Parathyroid adenoma (tissue), 2 donors: ENCODE measurements around the gene PCIF1.

Experiments
- H2AFZ ChIP-seq: fragments of 300-600 bp; sonication (generic); one replicate; pipeline ENCODE4 v1.7.0; 2017; ENCODE audit warnings: antibody characterized with exemption, mild to moderate bottlenecking
- H3K27ac ChIP-seq: fragments of 300-600 bp; sonication (generic); one replicate; pipeline ENCODE4 v1.7.0; 2017
- H3K27me3 ChIP-seq: fragments of 300-600 bp; sonication (generic); one replicate; pipeline ENCODE4 v1.7.0; 2017; ENCODE audit warnings: low read length; ENCODE audit not compliant: control insufficient read depth, insufficient read depth
- H3K36me3 ChIP-seq: fragments of 300-600 bp; sonication (generic); one replicate; pipeline ENCODE4 v1.7.0; 2017; ENCODE audit warnings: low read length; ENCODE audit not compliant: control insufficient read depth, insufficient read depth
- H3K4me1 ChIP-seq: fragments of 300-600 bp; sonication (generic); one replicate; pipeline ENCODE4 v1.7.0; 2017; ENCODE audit warnings: control low read depth
- H3K4me2 ChIP-seq: fragments of 300-600 bp; sonication (generic); one replicate; pipeline ENCODE4 v1.7.0; 2017; ENCODE audit warnings: low read length
- H3K4me3 ChIP-seq: fragments of 300-600 bp; sonication (generic); one replicate; pipeline ENCODE4 v1.7.0; 2017; ENCODE audit warnings: low read depth, low read length
- H3K79me2 ChIP-seq: fragments of 300-600 bp; sonication (generic); one replicate; pipeline ENCODE4 v1.7.0; 2017; ENCODE audit warnings: control low read depth
- H3K9ac ChIP-seq: fragments of 300-600 bp; sonication (generic); one replicate; pipeline ENCODE4 v1.7.0; 2017; ENCODE audit warnings: mild to moderate bottlenecking
- H3K9me3 ChIP-seq: fragments of 300-600 bp; sonication (generic); one replicate; pipeline ENCODE4 v1.7.0; 2017; ENCODE audit warnings: low read length; ENCODE audit not compliant: control insufficient read depth
- CTCF ChIP-seq: fragments of 300-600 bp; sonication (generic); IDR thresholded peaks from one replicate; pipeline ENCODE4 v1.7.0; 2017; ENCODE audit warnings: antibody characterized with exemption, mild to moderate bottlenecking
- donor health status: primary hyperparathyroidism.

Gene PCIF1

GRCh38 chr20:45975686-45976085 is 41.2 kb downstream of the PCIF1 start:
- Histone ChIP-seq H2AFZ (no peak overlapping the region), H3K27ac (no peak overlapping the region), H3K9ac (no peak overlapping the region), H3K79me2 (peaks cover 2% of the 10 kb centered on the region), H3K4me3 (no peak overlapping the region), H3K36me3 (no peaks in the 10 kb centered on the region), H3K4me2 (no peak overlapping the region), H3K4me1 (no peaks in the 10 kb centered on the region), H3K9me3 (no peaks in the 10 kb centered on the region), H3K27me3 (no peaks in the 10 kb centered on the region)
- TF ChIP-seq CTCF, result no peak

GRCh38 chr20:45976086-45976485 is 41.6 kb downstream of the PCIF1 start:
- Histone ChIP-seq H3K9me3 (no peaks in the 10 kb centered on the region), H3K4me3 (no peak overlapping the region), H3K27me3 (no peaks in the 10 kb centered on the region), H3K4me2 (no peak overlapping the region), H3K9ac (no peak overlapping the region), H3K79me2 (peaks cover 2% of the 10 kb centered on the region), H3K36me3 (no peaks in the 10 kb centered on the region), H3K27ac (no peak overlapping the region), H2AFZ (no peak overlapping the region), H3K4me1 (no peaks in the 10 kb centered on the region)
- TF ChIP-seq CTCF, result no peak

- Histone ChIP-seq H3K9me3 (no peaks in the 10 kb centered on the region), H3K4me1 (no peaks in the 10 kb centered on the region), H3K79me2 (no peaks in the 10 kb centered on the region), H3K9ac (no peak overlapping the region), H2AFZ (no peak overlapping the region), H3K36me3 (no peaks in the 10 kb centered on the region), H3K4me2 (no peak overlapping the region), H3K4me3 (no peak overlapping the region), H3K27me3 (no peaks in the 10 kb centered on the region), H3K27ac (no peak overlapping the region)
- no peak for TF ChIP-seq CTCF
These were observed 46.8 kb downstream of the PCIF1 start for GRCh38 chr20:45981261-45981660.

GRCh38 chr20:45983279-45983743 is 48.8 kb downstream of the PCIF1 start:
- no peaks in the 10 kb centered on the region for H3K9me3 ChIP-seq
- H3K4me1 ChIP-seq, result no peaks in the 10 kb centered on the region
- no peak overlapping the region for H3K4me3 ChIP-seq
- no peak for TF ChIP-seq CTCF
- no peaks in the 10 kb centered on the region for H3K79me2 ChIP-seq
- no peak overlapping the region for H3K9ac ChIP-seq
- no peak overlapping the region for H3K27ac ChIP-seq
- H2AFZ ChIP-seq, result no peak overlapping the region
- H3K36me3 ChIP-seq, result no peaks in the 10 kb centered on the region
- no peaks in the 10 kb centered on the region for H3K27me3 ChIP-seq
- no peak overlapping the region for H3K4me2 ChIP-seq

GRCh38 chr20:45985573-45985972 is 51.1 kb downstream of the PCIF1 start:
- no peak overlapping the region for H3K4me2 ChIP-seq
- H3K9ac ChIP-seq, result no peak overlapping the region
- H3K4me1 ChIP-seq, result no peaks in the 10 kb centered on the region
- H3K27me3 ChIP-seq, result no peaks in the 10 kb centered on the region
- no peaks in the 10 kb centered on the region for H3K79me2 ChIP-seq
- no peaks in the 10 kb centered on the region for H3K9me3 ChIP-seq
- H2AFZ ChIP-seq, result no peak overlapping the region
- TF ChIP-seq CTCF, result no peak
- no peak overlapping the region for H3K27ac ChIP-seq
- no peaks in the 10 kb centered on the region for H3K36me3 ChIP-seq
- no peak overlapping the region for H3K4me3 ChIP-seq
